Measurements from ENCODE around the gene SLC6A20.

Gene SLC6A20

GRCh38 chr3:45730409-45731154 lies 65.8 kb downstream of the SLC6A20 start:
- DNase-seq: no peak

GRCh38 chr3:45729614-45730013 lies 66.7 kb downstream of the SLC6A20 start:
- no peak for DNase-seq

- DNase-seq: no peak
Observed at GRCh38 chr3:45724911-45725310, 71.4 kb downstream of the SLC6A20 start.

GRCh38 chr3:45719655-45720487 lies 76.5 kb downstream of the SLC6A20 start:
- DNase-seq: no peak

GRCh38 chr3:45716790-45717336 lies 79.5 kb downstream of the SLC6A20 start:
- DNase-seq: no peak

- DNase-seq: no peak
Observed at GRCh38 chr3:45715945-45716344, 80.4 kb downstream of the SLC6A20 start.

- DNase-seq: no peak
Observed at GRCh38 chr3:45712434-45713110, 83.8 kb downstream of the SLC6A20 start.

- DNase-seq: no peak
Observed at GRCh38 chr3:45711931-45712330, 84.4 kb downstream of the SLC6A20 start.

- no peak for DNase-seq
Observed at GRCh38 chr3:45705839-45706808, 90.2 kb downstream of the SLC6A20 start.
